SK-N-SH treated with all-trans-retinoic acid at 6 μM for 48 hours (cell line): ENCODE results near the gene OR52E6.

ENCODE experiments used
- ARNTL ChIP-seq: fragments of 450-650 bp; formaldehyde crosslinking; IDR thresholded peaks from 2 replicates; pipeline ENCODE4 v1.5.0; 2020; ENCODE audit warnings: low read depth, mild to moderate bottlenecking, moderate library complexity, borderline replicate concordance
- ISL1 ChIP-seq: fragments of 250-450 bp; sonication (Bioruptor Pico); IDR thresholded peaks from 2 replicates; pipeline ENCODE4 v2.1.2; 2022; ENCODE audit warnings: mild to moderate bottlenecking, moderate library complexity
- ZFP3 ChIP-seq: fragments of 250-450 bp; sonication (Bioruptor Pico); IDR thresholded peaks from 2 replicates; pipeline ENCODE4 v1.5.0; 2020; ENCODE audit warnings: mild to moderate bottlenecking, moderate library complexity
- ZNF70 ChIP-seq: fragments of 450-650 bp; formaldehyde crosslinking; IDR thresholded peaks from 2 replicates; pipeline ENCODE4 v1.5.0; 2020; ENCODE audit warnings: mild to moderate bottlenecking, moderate library complexity
- TF ChIP-seq, protein P1 (sequence below): fragments of 250-450 bp; sonication (Bioruptor Pico); IDR thresholded peaks from 2 replicates; pipeline ENCODE4 v1.8.0; 2020; ENCODE audit warnings: mild to moderate bottlenecking, moderate library complexity, borderline replicate concordance
- TF ChIP-seq, protein P2 (sequence below): fragments of 250-450 bp; sonication (Bioruptor Pico); IDR thresholded peaks from 2 replicates; pipeline ENCODE4 v1.5.0; 2020; ENCODE audit warnings: mild to moderate bottlenecking, moderate library complexity
- TF ChIP-seq, protein P3 (sequence below): fragments of 250-450 bp; sonication (Bioruptor Pico); IDR thresholded peaks from 2 replicates; pipeline ENCODE4 v1.8.0; 2021; ENCODE audit warnings: low read depth, mild to moderate bottlenecking, moderate library complexity, borderline replicate concordance

DNA sequence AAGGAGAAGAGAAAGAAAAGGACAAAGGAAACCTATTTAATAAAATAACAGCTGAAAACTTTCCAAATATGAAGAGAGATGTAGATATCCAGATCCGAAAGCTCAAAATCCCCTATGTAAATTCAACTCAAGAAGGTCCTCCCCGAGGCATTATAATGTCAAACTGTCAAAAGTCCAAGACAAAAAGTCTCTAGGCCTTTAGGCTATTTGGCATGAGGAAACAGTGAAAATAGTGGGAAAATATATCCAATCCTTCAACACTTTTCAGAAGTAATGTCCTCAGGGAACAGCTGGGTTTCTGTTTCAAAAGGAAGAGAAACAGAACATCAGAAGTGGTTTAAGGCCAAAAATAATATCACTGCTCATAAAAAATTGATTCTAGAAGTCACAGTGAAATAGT is 36.9 kb upstream of the OR52E6 start:
- TF ChIP-seq, protein P1, sequence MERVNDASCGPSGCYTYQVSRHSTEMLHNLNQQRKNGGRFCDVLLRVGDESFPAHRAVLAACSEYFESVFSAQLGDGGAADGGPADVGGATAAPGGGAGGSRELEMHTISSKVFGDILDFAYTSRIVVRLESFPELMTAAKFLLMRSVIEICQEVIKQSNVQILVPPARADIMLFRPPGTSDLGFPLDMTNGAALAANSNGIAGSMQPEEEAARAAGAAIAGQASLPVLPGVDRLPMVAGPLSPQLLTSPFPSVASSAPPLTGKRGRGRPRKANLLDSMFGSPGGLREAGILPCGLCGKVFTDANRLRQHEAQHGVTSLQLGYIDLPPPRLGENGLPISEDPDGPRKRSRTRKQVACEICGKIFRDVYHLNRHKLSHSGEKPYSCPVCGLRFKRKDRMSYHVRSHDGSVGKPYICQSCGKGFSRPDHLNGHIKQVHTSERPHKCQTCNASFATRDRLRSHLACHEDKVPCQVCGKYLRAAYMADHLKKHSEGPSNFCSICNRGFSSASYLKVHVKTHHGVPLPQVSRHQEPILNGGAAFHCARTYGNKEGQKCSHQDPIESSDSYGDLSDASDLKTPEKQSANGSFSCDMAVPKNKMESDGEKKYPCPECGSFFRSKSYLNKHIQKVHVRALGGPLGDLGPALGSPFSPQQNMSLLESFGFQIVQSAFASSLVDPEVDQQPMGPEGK = no peak
- TF ChIP-seq, protein P2, sequence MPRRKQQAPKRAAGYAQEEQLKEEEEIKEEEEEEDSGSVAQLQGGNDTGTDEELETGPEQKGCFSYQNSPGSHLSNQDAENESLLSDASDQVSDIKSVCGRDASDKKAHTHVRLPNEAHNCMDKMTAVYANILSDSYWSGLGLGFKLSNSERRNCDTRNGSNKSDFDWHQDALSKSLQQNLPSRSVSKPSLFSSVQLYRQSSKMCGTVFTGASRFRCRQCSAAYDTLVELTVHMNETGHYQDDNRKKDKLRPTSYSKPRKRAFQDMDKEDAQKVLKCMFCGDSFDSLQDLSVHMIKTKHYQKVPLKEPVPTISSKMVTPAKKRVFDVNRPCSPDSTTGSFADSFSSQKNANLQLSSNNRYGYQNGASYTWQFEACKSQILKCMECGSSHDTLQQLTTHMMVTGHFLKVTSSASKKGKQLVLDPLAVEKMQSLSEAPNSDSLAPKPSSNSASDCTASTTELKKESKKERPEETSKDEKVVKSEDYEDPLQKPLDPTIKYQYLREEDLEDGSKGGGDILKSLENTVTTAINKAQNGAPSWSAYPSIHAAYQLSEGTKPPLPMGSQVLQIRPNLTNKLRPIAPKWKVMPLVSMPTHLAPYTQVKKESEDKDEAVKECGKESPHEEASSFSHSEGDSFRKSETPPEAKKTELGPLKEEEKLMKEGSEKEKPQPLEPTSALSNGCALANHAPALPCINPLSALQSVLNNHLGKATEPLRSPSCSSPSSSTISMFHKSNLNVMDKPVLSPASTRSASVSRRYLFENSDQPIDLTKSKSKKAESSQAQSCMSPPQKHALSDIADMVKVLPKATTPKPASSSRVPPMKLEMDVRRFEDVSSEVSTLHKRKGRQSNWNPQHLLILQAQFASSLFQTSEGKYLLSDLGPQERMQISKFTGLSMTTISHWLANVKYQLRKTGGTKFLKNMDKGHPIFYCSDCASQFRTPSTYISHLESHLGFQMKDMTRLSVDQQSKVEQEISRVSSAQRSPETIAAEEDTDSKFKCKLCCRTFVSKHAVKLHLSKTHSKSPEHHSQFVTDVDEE (CRISPR knock-in tag) = no peak
- TF ChIP-seq ZFP3 (CRISPR knock-in tag) (no peak), ISL1 (no peak), ZNF70 (CRISPR knock-in tag) (no peak), ARNTL (CRISPR knock-in tag) (no peak)
- TF ChIP-seq, protein P3, sequence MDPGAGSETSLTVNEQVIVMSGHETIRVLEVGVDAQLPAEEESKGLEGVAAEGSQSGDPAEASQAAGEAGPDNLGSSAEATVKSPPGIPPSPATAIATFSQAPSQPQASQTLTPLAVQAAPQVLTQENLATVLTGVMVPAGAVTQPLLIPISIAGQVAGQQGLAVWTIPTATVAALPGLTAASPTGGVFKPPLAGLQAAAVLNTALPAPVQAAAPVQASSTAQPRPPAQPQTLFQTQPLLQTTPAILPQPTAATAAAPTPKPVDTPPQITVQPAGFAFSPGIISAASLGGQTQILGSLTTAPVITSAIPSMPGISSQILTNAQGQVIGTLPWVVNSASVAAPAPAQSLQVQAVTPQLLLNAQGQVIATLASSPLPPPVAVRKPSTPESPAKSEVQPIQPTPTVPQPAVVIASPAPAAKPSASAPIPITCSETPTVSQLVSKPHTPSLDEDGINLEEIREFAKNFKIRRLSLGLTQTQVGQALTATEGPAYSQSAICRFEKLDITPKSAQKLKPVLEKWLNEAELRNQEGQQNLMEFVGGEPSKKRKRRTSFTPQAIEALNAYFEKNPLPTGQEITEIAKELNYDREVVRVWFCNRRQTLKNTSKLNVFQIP (CRISPR knock-in tag) = no peak
